Glomerular endothelial cell (primary cell): Measurements from ENCODE around the gene ATP4B. TPM values are rescaled to one million over a fixed set of nuclear protein-coding genes. Genes with fewer than 3 reads are reported as not detected.

Experiments
- DNase-seq: peaks from one replicate; pipeline ENCODE4 v3.0.0-alpha.2; 2011; ENCODE audit warnings: low read depth, low spot score; ENCODE audit errors: extremely low read depth
- total RNA-seq: library from RNA; depleted of rRNA; stranded (reverse); fragments of >200 nt; gene quantifications from 2 replicates; pipeline ENCODE4 v1.2.3, GENCODE V29; 2015

ATP4B gene
- total RNA-seq, 1 donor from 2014 or later, result 0.58 TPM

DNA sequence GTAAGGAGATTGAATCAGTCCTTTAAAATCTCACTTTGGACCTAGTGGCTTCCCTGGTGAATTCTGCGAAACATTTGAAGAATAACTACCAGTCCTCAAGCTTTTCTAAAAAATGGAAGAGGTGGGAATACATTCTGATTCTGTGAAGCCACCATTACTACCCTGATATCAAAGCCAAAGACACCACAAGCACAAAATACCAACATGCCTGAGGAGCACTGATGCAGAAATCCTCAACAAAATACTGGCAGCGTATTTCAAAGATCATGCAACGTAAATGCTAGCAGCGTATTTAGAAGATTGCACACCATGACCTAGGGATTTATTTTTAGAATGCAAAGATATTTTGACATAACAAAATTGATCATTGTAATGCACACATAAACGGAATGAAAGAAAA is 14.4 kb downstream of the ATP4B start:
- no peak for DNase-seq

DNA sequence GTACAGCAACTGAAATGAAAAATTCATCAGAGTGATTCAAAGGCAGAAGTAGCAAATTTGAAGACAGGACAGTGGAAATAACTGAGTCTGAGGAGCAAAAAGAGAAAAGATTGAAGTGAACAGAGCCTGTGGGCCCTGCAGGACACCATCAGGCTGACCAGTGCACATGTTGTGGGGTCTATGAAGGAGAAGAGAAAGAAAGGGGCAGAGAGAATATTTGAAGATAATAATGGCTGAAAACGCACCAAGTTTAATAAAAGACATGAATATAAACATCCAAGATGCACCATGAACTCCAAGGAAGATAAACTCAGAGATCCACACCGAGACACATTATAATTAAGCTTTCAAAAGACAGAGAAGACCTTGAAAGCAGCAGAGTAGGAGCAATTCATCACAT is 15.4 kb downstream of the ATP4B start:
- DNase-seq, result no peak

DNA sequence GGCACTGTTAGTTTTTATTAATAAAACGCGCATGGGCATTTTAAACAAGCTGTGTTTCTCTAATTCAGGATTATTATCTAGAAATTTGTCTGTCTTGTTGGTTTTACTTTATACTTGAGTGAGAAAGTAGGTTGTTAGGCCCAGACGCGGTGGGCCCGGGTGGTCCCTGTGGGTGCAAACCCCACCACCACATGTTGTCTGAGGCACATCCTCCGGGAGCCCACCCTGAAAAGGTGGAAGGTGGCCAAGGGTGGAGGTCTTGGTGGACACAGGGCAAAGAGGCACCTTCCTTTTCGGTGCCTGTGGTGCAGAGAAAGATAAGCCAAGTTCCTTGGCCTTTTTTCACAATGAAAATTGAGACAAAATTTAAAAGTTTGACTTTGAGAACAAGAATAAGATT is 16.6 kb downstream of the ATP4B start:
- no peak for DNase-seq

DNA sequence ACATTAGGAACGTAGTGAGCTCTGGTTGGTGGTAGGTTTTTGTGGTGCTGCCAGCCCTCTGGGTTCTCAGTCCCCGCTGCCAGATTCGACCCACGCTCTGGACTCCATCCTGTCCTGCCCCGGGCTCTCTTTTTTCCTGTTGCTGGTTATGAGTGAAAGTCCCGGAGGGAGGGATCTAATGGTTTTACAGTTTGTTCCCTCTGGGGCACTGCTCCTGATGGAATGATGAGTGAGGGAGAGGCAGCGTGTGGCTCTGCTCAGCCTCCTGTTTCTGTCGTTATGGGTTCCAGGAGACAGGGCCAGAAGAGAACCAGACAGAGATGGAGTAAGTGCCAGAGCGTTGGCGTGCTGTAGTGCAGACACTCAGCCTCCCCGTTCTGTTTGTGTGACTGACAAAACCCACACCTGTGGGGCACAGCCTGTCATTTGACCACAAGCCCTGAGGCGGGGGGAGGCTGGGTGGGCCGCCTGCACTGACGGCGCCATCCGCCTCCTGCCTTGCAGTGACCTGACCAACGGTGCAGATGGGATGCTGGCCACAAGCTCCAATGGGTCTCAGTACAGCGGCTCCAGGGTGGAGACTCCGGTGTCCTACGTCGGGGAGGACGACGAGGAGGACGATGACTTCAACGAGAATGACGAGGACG is 18.3 kb downstream of the ATP4B start:
- no peak for DNase-seq

DNA sequence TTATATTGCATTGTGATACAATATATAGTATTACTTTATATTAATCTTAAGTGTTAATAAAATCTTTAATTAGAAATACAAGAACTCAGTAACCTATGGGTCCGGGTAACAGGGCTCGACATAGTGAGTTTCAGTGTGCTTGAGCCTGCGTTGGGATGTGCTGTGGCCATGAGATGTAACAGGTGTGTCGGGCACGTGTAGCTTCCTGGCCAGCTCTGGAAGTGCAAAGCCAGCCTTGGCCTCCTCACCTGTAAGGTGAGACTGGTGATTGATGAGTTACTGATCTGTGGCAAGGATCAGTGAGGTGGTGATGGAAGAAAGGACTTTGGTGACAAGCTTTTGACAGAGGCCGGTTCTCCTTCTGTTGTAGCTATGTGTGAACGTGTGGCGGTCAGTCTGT is 19.2 kb downstream of the ATP4B start:
- no peak for DNase-seq

DNA sequence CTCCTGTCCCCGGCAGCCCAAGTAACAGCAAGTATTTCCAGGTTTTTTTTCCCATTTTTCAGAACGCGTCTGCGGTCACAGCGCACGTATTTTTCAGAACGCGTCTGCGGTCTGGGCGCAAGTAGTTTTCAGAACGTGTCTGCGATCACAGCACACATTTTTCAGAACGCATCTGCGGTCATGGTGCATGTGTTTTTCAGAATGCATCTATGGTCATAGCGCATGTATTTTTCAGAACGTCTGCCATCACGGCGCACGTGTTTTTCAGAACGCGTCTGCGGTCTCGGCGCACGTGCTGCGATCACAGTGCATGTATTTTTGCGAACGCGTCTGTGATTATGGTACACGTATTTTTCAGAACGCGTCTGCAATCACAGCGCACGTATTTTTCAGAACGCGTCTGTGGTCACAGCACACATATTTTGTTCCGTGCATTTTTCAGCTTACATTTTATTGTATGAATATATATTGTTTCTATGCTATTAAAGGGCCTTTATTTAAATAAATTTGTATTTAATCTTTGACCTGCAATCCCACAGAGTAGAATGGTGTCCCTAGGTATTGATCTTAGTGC is 19.7 kb downstream of the ATP4B start:
- DNase-seq, result no peak

DNA sequence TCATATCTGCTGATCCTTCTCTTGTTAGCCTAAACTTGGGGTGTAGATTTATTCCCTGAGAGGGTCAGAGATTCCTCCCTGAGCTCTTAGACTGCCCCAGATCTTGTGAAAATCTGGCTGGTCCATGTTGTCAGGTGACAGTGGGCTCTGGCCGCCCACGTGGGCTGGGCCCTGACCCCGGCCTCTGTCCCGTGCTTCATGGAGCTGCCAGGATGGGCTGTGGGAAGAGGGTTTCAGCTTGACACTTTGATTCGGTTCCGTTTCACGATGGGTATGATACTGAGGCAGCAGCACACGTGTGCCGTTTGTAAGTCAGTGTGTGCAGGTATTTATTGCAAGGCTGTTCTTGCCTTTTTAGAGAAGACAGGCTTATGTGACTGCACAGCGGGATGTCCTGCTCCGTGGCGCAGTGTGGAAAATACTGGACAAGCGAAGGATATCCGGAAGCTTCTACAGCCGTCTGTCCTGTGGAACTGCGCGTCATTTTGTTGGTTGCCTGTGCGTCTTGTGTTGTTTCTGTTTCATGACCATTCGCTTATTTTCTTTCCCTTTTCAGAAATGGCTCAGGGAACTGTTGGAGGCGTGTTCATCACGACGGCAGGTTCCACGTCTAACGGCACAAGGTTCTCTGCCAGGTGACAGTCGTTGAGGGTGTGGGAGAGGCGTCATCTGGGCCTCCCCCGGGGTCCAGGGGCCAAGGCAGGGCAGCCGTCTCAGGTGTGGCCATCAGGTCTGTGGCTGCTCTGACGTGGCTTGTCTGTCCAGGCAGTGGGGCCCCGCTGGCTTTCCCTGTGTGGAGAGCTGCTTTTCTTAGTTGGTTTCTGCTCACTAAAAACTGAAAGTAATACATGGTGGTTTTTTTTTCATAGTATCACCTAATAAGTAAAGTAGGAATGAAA is 20.5 kb downstream of the ATP4B start:
- DNase-seq, result no peak

DNA sequence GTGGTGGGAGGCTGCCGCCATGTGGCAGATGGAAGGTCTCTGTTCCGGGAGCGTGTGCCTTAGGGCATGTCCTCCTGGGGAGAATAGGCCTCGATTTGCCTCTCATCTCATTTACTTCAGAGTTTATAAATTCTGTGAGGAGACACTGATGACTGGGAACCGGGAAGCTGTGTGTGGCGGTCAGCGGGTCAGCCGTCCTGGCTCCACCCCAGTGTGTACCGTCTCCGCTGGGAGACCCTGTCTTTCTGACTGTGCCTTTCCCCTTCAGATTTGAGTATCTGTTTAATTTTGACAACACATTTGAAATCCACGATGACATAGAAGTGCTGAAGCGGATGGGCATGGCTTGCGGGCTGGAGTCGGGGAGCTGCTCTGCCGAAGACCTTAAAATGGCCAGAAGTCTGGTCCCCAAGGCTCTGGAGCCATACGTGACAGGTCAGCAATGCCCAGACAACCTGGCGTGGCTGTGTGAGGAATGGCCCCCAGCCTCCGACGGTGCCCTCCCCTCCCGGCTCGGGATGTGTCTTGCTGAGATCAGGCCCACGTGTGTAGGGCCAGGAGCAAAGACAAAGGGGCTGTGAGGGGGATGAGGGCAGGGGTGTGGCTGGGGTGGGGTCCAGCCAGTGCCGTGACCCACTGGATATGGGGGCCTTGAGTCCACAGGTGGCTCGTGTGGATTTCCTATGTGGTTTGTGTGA is 21.6 kb downstream of the ATP4B start:
- DNase-seq, result no peak

DNA sequence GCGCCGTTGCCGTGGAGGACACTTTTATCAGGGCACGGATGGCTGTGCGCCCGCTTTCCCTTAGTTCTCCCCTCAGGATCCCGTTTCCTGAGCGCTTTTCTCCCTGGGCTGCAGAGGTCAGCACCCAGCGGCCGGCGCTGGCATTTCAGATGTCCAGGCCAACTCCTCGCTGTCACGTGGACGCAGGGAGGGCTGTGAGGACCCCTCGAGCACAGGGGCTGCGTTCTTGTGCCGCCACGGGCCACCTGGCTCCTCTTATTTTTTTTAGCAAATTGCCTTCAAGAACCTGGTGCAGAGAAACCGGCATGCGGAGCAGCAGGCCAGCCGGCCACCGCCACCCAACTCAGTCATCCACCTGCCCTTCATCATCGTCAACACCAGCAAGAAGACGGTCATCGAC is 22.3 kb downstream of the ATP4B start:
- no peak for DNase-seq

DNA sequence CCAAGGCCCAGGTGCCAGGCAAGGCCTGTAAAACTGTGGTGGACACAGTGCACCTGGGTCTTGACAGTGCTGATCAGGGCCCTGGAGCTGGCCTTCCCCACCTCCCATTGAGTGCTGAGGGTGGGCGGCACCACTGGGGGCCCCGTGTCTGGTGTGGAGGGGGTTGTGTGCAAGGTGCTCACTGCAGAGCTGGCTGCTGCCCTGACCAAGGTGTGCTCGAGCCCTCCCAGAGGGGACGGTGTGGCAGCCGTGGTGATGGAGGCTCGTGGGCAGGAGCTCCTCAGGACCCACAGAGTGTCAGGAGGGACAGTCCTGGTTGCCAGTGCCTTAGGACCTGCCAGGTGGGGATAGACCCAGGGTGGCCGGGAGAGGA is 23.0 kb downstream of the ATP4B start:
- DNase-seq, result no peak

DNA sequence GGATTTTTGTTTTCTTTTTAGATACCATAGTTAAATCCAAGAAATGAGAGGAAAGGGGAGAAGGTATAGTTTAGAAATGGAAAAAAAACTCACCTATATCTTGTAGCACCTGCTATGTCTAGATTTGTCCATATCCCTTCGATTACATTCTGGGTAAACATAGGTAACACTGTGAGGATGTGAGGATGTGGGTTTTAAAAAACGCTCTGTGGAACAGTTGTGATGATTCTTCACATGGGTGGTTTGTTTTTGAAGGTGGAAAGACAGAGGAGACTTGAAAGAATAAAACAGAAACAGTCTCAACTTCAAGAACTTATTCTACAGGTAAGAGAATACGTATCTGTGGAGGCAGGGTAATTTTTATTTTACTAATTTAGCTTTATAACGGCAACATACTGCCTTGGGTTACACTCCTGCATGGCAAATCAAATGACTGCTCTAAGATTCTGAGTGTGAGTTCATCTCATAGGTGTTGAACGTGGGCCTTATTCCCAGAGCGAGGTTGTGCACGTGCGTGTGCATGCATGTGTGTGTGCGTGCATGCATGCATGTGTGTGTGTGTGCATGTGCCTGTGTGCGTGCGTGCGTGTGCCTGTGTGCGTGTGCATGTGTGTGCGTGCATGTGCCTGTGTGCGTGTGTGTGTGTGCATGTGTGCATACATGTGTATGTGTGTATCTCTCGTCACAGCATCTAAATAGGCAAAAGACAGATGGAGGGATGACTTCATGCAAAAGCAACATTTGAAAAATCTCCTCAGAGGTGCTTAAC is 23.5 kb downstream of the ATP4B start:
- no peak for DNase-seq

DNA sequence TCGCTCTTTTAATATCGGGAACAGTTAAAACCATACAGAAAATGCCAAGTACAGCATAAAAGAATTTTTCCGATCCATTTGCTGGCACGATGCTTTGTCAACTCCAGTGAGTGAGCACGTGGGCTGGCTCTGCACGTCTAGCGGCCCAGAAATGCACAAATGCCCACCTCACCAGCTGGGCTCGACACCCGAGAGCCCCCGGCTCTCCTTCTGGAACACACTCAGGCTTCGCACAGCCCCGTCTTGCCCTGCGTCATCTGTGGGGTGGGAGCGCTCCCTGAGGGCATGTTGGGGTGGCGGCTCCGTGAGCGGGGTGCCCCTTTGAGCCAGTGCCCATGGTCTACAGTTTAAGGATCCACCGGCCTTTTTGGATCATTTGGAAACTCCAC is 24.5 kb downstream of the ATP4B start:
- no peak for DNase-seq

DNA sequence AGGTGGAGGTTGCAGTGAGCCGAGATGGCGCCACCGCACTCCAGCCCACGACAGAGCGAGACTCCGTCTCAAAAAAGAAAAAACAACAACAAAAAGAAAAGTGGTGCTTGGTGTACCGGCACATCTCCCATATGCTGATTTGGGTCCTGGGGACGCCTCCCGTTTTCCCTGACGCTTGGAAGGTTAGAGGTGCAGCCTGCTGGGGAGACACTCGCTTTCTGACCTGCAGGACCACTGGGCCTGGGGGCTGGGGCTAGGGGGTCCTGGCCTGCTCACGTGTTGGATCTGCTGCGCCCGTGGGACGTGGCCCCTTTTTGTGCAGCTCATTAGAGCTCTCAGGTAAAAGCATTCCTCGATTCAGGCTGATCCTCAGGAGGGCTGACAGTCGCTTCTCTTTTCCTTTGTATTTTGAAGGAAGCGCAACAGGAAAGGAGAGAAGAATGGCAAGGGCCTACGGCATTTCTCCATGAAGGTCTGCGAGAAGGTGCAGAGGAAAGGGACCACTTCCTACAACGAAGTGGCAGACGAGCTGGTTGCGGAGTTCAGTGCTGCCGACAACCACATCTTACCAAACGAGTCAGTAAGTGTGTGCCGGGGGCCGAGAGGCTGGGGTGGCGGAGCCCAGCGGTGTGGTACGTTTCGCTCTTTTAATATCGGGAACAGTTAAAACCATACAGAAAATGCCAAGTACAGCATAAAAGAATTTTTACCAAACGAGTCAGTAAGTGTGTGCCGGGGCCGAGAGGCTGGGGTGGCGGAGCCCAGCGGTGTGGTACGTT is 25.1 kb downstream of the ATP4B start:
- no peak for DNase-seq

DNA sequence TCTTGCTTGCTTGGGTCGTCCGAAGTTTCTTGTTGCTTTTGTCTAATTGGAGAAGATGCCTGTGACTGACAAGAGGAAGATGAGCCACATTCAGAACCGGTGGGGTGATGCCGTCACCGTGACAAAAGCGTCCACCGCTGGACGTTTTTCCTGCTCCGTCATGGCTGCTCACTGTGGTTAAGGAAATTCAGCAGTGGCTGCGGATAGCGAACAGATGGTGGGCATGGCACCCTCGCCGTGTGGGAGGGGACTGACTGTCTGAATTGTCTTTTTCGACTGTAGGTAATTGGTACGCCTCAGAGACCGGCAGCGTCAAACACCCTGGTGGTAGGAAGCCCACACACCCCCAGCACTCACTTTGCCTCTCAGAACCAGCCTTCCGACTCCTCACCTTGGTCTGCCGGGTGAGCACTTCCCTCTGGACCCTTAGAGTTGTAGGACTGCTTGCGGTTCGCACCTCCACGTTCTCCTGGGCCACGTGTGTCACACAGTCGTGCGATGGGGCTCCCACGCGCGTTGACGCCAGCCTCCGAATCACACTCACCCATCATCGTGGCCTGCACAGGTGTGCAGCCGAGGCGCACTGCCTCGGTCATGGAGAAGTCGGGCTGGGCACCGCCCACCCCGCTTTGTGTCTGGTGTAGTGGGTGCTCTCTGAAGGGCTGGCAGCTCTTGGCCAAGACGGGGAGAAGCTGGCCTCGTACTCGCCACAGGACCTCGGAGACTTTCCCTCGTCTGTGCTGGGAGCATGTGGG is 26.5 kb downstream of the ATP4B start:
- DNase-seq, result no peak

DNA sequence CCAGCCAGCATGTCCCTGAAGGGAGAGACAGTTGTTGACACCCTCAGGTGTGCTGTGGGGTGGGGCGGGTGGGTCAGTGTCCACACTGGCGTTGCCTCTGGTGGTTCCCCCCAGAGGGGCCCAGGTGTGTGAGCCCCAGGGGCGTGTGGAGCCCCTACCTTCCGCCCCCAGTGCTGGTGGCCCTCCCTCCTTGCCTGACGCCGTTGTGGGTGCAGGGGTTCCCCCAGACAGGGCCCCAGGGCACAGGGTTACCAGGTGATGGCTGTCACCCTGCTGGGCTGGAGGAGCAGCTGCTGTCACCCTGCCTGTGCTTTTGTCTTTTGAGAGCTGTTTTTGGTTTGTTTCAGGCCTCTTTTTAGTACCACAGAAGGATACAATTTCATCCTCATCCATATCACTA is 27.2 kb downstream of the ATP4B start:
- no peak for DNase-seq

DNA sequence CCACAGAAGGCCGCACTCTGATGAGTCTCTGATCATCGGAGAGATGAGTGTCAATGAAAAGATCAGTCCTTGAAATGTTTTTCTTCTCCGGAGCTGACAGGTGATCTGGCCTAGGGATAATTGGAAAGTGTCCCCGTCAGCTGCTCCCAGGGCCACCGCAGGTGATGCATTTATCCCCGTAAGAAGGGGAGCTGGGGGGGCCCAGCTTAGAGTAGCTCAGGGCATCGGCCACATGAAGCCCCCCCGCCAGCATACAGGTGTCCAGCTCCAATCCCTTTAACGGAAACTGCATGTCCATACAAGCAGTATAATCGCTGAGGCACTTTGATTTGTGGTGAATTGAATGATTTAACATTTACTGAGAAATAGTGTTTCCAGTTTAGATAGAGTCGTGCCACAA is 27.7 kb downstream of the ATP4B start:
- DNase-seq, result no peak

DNA sequence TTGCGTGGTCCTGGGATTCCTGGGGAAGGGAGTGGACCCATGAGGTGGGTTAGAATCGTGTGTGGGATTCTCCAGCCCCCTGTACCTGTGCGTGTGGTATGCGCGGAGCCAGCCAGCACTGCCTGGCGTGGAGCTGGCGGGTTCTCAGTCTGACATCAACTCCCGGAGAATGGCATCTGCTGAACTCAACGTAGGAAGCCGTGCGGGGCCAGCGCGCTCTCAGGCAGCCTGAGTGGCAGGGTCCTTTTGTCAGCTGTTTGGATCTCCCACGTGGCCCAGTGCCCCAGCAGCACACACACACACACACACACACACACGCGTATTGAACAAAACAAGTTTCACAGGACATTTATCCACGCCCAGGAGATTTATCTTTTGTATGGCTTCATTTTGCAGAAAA is 28.1 kb downstream of the ATP4B start:
- DNase-seq, result no peak

DNA sequence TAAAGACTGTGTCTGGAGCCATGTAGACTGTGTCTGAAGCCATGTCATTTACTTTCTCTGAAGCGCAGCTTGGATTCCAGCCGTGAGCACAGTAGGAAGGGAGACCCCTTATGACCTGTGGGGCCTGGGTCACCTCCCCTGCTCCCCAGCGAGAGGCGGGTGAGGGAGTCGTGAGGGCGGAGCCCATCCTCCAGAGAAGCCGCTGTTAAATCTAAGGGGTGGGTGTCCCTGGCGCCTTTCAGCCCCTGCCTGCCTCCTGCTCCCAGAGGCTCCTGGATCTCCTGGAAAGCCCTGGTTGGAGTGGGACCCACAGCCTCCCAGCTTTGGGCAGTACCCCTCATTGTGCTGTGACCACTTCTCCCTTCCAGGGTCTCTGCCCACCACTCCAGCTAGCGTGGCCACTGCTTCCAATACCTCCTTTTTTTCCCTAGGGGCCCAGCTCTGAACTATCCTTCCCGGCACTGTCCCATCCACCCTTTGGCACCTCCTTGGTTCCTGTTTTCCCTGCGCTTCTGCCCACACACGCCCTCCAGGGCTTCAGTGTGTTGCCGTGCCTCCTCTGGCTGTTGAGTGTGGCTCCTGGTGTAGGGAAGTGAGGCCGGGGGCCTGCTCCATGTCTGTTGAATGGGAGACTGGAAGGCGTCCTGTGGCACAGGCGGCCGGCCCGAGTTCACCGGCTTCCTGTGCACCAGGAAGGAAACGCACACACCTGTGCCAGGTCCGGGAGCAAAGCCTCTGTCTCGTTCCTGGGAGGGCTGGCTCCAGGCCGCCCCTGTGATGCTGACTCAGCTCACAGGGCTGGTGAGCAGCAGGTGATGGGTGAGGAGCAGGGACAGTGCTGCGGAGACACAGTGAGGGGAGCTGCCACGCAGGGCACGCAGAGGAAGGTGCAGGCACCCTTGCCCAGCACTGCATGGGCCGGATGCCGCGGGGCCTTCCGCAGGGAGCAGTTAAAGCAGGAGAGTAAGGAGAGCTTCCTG is 29.4 kb downstream of the ATP4B start:
- DNase-seq, result no peak
